Measurements from ENCODE around the gene B3GAT1. TPM values are rescaled to one million over a fixed set of nuclear protein-coding genes. Genes with fewer than 3 reads are reported as not detected.
"Not testable (repeated sequence)": the region's sequence is repeated elsewhere in the genome, so short reads cannot be mapped to it uniquely, and the experiment has no call there.

The B3GAT1 gene
- total RNA-seq, 1 experiment from 2014 or later: 3.7 TPM

- intact Hi-C loops (cut with micrococcal nuclease; ENCODE audit: unreplicated experiment): no loop called here
- H3K9me3 ChIP-seq (ENCODE audit: low read depth, low read length, poor library complexity, severe bottlenecking): no peaks in the 10 kb centered on the region
- ChIA-PET CTCF (no interaction called here), POLR2A (ENCODE audit: low non-redundant PET) (no interaction called here)
- H3K27me3 ChIP-seq (replicated peaks; ENCODE audit: insufficient read depth, low read depth, low read length, poor library complexity): no peaks in the 10 kb centered on the region
- TF ChIP-seq CTCF (conservative IDR thresholded peaks at IDR 0.05; ENCODE audit: low read depth, low read length) (no peak), EZH2 (IDR thresholded peaks at IDR 0.05; ENCODE audit: borderline replicate concordance, low read depth, low read length, poor library complexity, severe bottlenecking) (no peak)
- H3K4me3 ChIP-seq (ENCODE audit: low read depth, low read length, poor library complexity, severe bottlenecking): no peak overlapping the region
- H3K36me3 ChIP-seq (ENCODE audit: insufficient read depth, low read length, poor library complexity, severe bottlenecking): no peaks in the 10 kb centered on the region
- no peak for DNase-seq (ENCODE audit: low spot score)
- no TSS peak for BruUV-seq (replicated peaks)
- H3K27ac ChIP-seq (ENCODE audit: low read depth, low read length, poor library complexity, severe bottlenecking): no peak overlapping the region
- H3K4me1 ChIP-seq (ENCODE audit: insufficient read depth, low read length, poor library complexity, severe bottlenecking): no peaks in the 10 kb centered on the region
These were observed 65.7 kb downstream of the B3GAT1 start for GRCh38 chr11:134346101-134346975.

GRCh38 chr11:134345237-134345550 is 66.8 kb downstream of the B3GAT1 start:
- ChIA-PET CTCF (no interaction called here), POLR2A (ENCODE audit: low non-redundant PET) (no interaction called here)
- no peaks in the 10 kb centered on the region for H3K27me3 ChIP-seq (replicated peaks; ENCODE audit: insufficient read depth, low read depth, low read length, poor library complexity)
- H3K27ac ChIP-seq (ENCODE audit: low read depth, low read length, poor library complexity, severe bottlenecking): no peak overlapping the region
- no TSS peak for BruUV-seq (replicated peaks)
- TF ChIP-seq CTCF (conservative IDR thresholded peaks at IDR 0.05; ENCODE audit: low read depth, low read length): no peak
- TF ChIP-seq EZH2 (IDR thresholded peaks at IDR 0.05; ENCODE audit: borderline replicate concordance, low read depth, low read length, poor library complexity, severe bottlenecking): no peak
- H3K4me3 ChIP-seq (ENCODE audit: low read depth, low read length, poor library complexity, severe bottlenecking): no peak overlapping the region
- H3K36me3 ChIP-seq (ENCODE audit: insufficient read depth, low read length, poor library complexity, severe bottlenecking): no peaks in the 10 kb centered on the region
- intact Hi-C loops (cut with micrococcal nuclease; ENCODE audit: unreplicated experiment): no loop called here
- H3K9me3 ChIP-seq (ENCODE audit: low read depth, low read length, poor library complexity, severe bottlenecking): no peaks in the 10 kb centered on the region
- DNase-seq (ENCODE audit: low spot score): no peak
- H3K4me1 ChIP-seq (ENCODE audit: insufficient read depth, low read length, poor library complexity, severe bottlenecking): no peaks in the 10 kb centered on the region

GRCh38 chr11:134344497-134345236 is 67.4 kb downstream of the B3GAT1 start:
- H3K27ac ChIP-seq (ENCODE audit: low read depth, low read length, poor library complexity, severe bottlenecking); H3K36me3 ChIP-seq (ENCODE audit: insufficient read depth, low read length, poor library complexity, severe bottlenecking); POLR2A ChIA-PET (ENCODE audit: low non-redundant PET); CTCF ChIA-PET; DNase-seq (ENCODE audit: low spot score); H3K4me1 ChIP-seq (ENCODE audit: insufficient read depth, low read length, poor library complexity, severe bottlenecking); H3K4me3 ChIP-seq (ENCODE audit: low read depth, low read length, poor library complexity, severe bottlenecking); BruUV-seq (replicated peaks); H3K27me3 ChIP-seq (replicated peaks; ENCODE audit: insufficient read depth, low read depth, low read length, poor library complexity); H3K9me3 ChIP-seq (ENCODE audit: low read depth, low read length, poor library complexity, severe bottlenecking): not testable (repeated sequence)
- intact Hi-C loops (cut with micrococcal nuclease; ENCODE audit: unreplicated experiment): loop anchor here (1.0 kb wide), 1 partner anchor 63 kb away; no protein-coding TSS in a partner anchor

Measured in A673 (cell line).